Gastrocnemius medialis (tissue), 4 donors: ENCODE data around the gene MACROD2. TPM values are rescaled to one million over a fixed set of nuclear protein-coding genes. Genes with fewer than 3 reads are reported as not detected.
A peak's percentile ranks its signal among the peaks of the same experiment; 100 is the strongest.

ENCODE experiments used
- ATAC-seq, 2 donors: fragments of 150-250 bp; one replicate each; pipeline ENCODE4 v1.9.1; 2016
- DNase-seq, 2 donors: peaks; one replicate each; pipeline ENCODE4 v3.0.0-alpha.2; 2019
- H3K27ac ChIP-seq, 4 donors: fragments of 200-600 bp; sonication (generic); 1 replicate in 1 of 4; 2 replicates in 3 of 4; pipeline ENCODE4 v1.5.1; 2016 to 2018; ENCODE audit warnings: mild to moderate bottlenecking in 2 of 4, moderate library complexity in 1 of 4
- H3K27me3 ChIP-seq, 3 donors: fragments of 200-600 bp; sonication (generic) in 2 of 3; 1 replicate in 1 of 3; 2 replicates in 2 of 3; pipeline versions ENCODE4 v1.5.1 to v1.6.0; 2016 to 2019; ENCODE audit warnings: mild to moderate bottlenecking in 1 of 3, moderate library complexity in 1 of 3
- H3K36me3 ChIP-seq, 2 donors: fragments of 200-600 bp; sonication (generic) in 1 of 2; one replicate each; pipeline ENCODE4 v1.5.1; 2017 to 2018
- H3K4me1 ChIP-seq, 2 donors: fragments of 200-600 bp; sonication (generic) in 1 of 2; one replicate each; pipeline ENCODE4 v1.5.1; 2016 to 2017; ENCODE audit warnings: mild to moderate bottlenecking in 2 of 2
- H3K4me3 ChIP-seq, 4 donors: fragments of 200-600 bp; sonication (generic) in 3 of 4; 1 replicate in 1 of 4; 2 replicates in 3 of 4; pipeline ENCODE4 v1.5.1; 2016 to 2019; ENCODE audit warnings: mild to moderate bottlenecking in 2 of 4
- H3K9me3 ChIP-seq, 3 donors: fragments of 200-600 bp; sonication (generic) in 2 of 3; 1 replicate in 1 of 3; 2 replicates in 2 of 3; pipeline ENCODE4 v1.5.1; 2016 to 2019
- CTCF ChIP-seq, 5 experiments: fragments of 450-650 bp in 3 of 5; fragments of 200-600 bp in 2 of 5; sonication (generic) in 2 of 5; IDR thresholded peaks in 4 of 5; conservative IDR thresholded peaks in 1 of 5; 1 replicate in 4 of 5; 2 replicates in 1 of 5; pipeline ENCODE4 v1.5.1; 2016 to 2019; ENCODE audit warnings: antibody characterized with exemption in 5 of 5, mild to moderate bottlenecking in 3 of 5, moderate library complexity in 3 of 5
- POLR2A ChIP-seq, 2 donors: fragments of 450-650 bp; IDR thresholded peaks; one replicate each; pipeline ENCODE4 v1.6.1; 2017; ENCODE audit warnings: antibody characterized with exemption in 2 of 2, mild to moderate bottlenecking in 2 of 2, moderate library complexity in 2 of 2
- in situ Hi-C, 4 donors: fragments of 200-750 bp; cut with MboI; loops; one replicate each; pipeline versions ENCODE4 v1.15.0 to v1.8.0; 2017; ENCODE audit warnings: low sequenced_read_pairs in 4 of 4
- intact Hi-C: fragments of 100-400 bp; cut with DNase I; formaldehyde crosslinking; loops from one replicate; pipeline ENCODE4 v1.15.1; 2023; ENCODE audit warnings: low total_unique reads
- total RNA-seq, 4 donors: library from RNA; depleted of rRNA; stranded (reverse); fragments of >200 nt; gene quantifications; one replicate each; pipeline versions ENCODE4 v1.1.0 to v1.2.3, GENCODE V29; 2016

Gene MACROD2
- total RNA-seq, 4 donors from 2014 or later: 1.8 to 10.2 (median 3.6) TPM

- H3K36me3 ChIP-seq: no peaks in the 10 kb centered on the region
- no peak for TF ChIP-seq POLR2A (IDR thresholded peaks at IDR 0.05)
- no peak for TF ChIP-seq CTCF (IDR thresholded peaks at IDR 0.05 in 4 of 5, conservative IDR thresholded peaks at IDR 0.05 in 1 of 5)
- in situ Hi-C loops (no loop called here), intact Hi-C loops (loop anchor here (2.0 to 10.0 kb wide), 4 partner anchors 378 to 898 kb away; no protein-coding TSS in a partner anchor)
- H3K27me3 ChIP-seq: no peaks in the 10 kb centered on the region
- ATAC-seq (peak; percentile 35 to 39), DNase-seq (no peak)
- no peaks in the 10 kb centered on the region for H3K9me3 ChIP-seq
- peaks cover 21% of the 10 kb centered on the region in 2 donors for H3K4me1 ChIP-seq
- peak overlapping the region; percentile 51 to 63 (median 60) for H3K4me3 ChIP-seq
- peak overlapping the region; percentile 34 to 77 (median 68) for H3K27ac ChIP-seq
These were observed 341.4 kb downstream of the MACROD2 start for GRCh38 chr20:14336686-14337085.

GRCh38 chr20:14337400-14338171, 342.3 kb downstream of the MACROD2 start, which contains the start of gene FLRT3:
Gene FLRT3, minus strand, starts transcription at chr20:14337612. Its CDS starts 10,106 bp downstream, at chr20:14327506.
- H3K4me3 ChIP-seq: peak within 1 kb of the TSS; percentile 51 to 63 (median 60)
- H3K27ac ChIP-seq: peak within 1 kb of the TSS; percentile 34 to 77 (median 68)
- TF ChIP-seq CTCF (IDR thresholded peaks at IDR 0.05 in 4 of 5, conservative IDR thresholded peaks at IDR 0.05 in 1 of 5): peak; percentile 14 to 61 (median 58)
- peak; percentile 34 to 75 for TF ChIP-seq POLR2A (IDR thresholded peaks at IDR 0.05)
- no peaks in the 10 kb centered on the region for H3K27me3 ChIP-seq
- in situ Hi-C loops: no loop called here
- H3K9me3 ChIP-seq: no peaks in the 10 kb centered on the region
- peak; percentile 53 to 68 for DNase-seq
- peak; percentile 91 to 92 for ATAC-seq
- no peaks in the 10 kb centered on the region for H3K36me3 ChIP-seq
- intact Hi-C loops: loop anchor here (2.0 to 10.0 kb wide), 4 partner anchors 377 to 897 kb away; no protein-coding TSS in a partner anchor
- H3K4me1 ChIP-seq: peaks cover 25 to 27% of the 10 kb centered on the region in 2 donors

GRCh38 chr20:14341801-14342200, 346.5 kb downstream of the MACROD2 start:
- intact Hi-C loops: no loop called here
- ATAC-seq (peak; percentile 64 to 79), DNase-seq (peak; percentile 3 to 35)
- H3K4me3 ChIP-seq: peak overlapping the region in 1 of 4 donors; percentile 7
- H3K27me3 ChIP-seq: no peaks in the 10 kb centered on the region
- TF ChIP-seq POLR2A (IDR thresholded peaks at IDR 0.05) (no peak), CTCF (IDR thresholded peaks at IDR 0.05 in 4 of 5, conservative IDR thresholded peaks at IDR 0.05 in 1 of 5) (no peak)
- peak overlapping the region in 2 of 4 donors; percentile 23 to 40 for H3K27ac ChIP-seq
- H3K36me3 ChIP-seq: no peaks in the 10 kb centered on the region
- peaks cover 6 to 11% of the 10 kb centered on the region in 2 donors for H3K4me1 ChIP-seq
- in situ Hi-C loops: no loop called here
- no peaks in the 10 kb centered on the region for H3K9me3 ChIP-seq

GRCh38 chr20:14342918-14343317, 347.6 kb downstream of the MACROD2 start:
- intact Hi-C loops: no loop called here
- peaks cover 6 to 10% of the 10 kb centered on the region in 2 donors for H3K4me1 ChIP-seq
- H3K36me3 ChIP-seq: no peaks in the 10 kb centered on the region
- DNase-seq (no peak), ATAC-seq (no peak)
- H3K9me3 ChIP-seq: no peaks in the 10 kb centered on the region
- TF ChIP-seq CTCF (IDR thresholded peaks at IDR 0.05 in 4 of 5, conservative IDR thresholded peaks at IDR 0.05 in 1 of 5) (no peak), POLR2A (IDR thresholded peaks at IDR 0.05) (no peak)
- H3K4me3 ChIP-seq: no peak overlapping the region
- H3K27me3 ChIP-seq: no peaks in the 10 kb centered on the region
- in situ Hi-C loops: no loop called here
- no peak overlapping the region for H3K27ac ChIP-seq
